ENCODE results near the gene SPEF1. TPM values are rescaled to one million over a fixed set of nuclear protein-coding genes. Genes with fewer than 3 reads are reported as not detected.

The SPEF1 gene
- total and polyA plus RNA-seq, 2 of the 13 experiments (the other 11 are each of a cell fraction or from before 2014, with no cell fraction given): 0.11 to 0.27 TPM

GRCh38 chr20:3767110-3767426, 14.2 kb downstream of the SPEF1 start (continued):
- TF ChIP-seq ZBTB39 (CRISPR knock-in tag; IDR thresholded peaks at IDR 0.05): 0 out of 2 replicates have a peak, but pooled peaks have one; percentile 8
- no peak for TF ChIP-seq ZNF280B (CRISPR knock-in tag; IDR thresholded peaks at IDR 0.05; ENCODE audit: borderline replicate concordance)
- peak; percentile 34; the same call in 1 of the 2 replicates for TF ChIP-seq SMYD3 (CRISPR knock-in tag; IDR thresholded peaks at IDR 0.05)
- TF ChIP-seq TFDP2 (CRISPR knock-in tag; IDR thresholded peaks at IDR 0.05): no peak
- no peak for TF ChIP-seq PLRG1 (conservative IDR thresholded peaks at IDR 0.05)
- TF ChIP-seq ZFX (CRISPR knock-in tag; IDR thresholded peaks at IDR 0.05; ENCODE audit: low read depth): no peak
- TF ChIP-seq GATA4 (IDR thresholded peaks at IDR 0.05; ENCODE audit: borderline replicate concordance, low read depth): no peak
- TF ChIP-seq ZNF160 (CRISPR knock-in tag; IDR thresholded peaks at IDR 0.05): no peak
- TF ChIP-seq ELF1 (CRISPR knock-in tag; IDR thresholded peaks at IDR 0.05): no peak
- TF ChIP-seq PRMT3 (CRISPR knock-in tag; IDR thresholded peaks at IDR 0.05; ENCODE audit: borderline replicate concordance, low read depth): 0 out of 2 replicates have a peak, but pooled peaks have one; percentile 37
- TF ChIP-seq ZNF446 (CRISPR knock-in tag; IDR thresholded peaks at IDR 0.05): peak; percentile 93; the same call in 1 of the 2 replicates
- no peak for TF ChIP-seq ZFP82 (CRISPR knock-in tag; IDR thresholded peaks at IDR 0.05; ENCODE audit: borderline replicate concordance)
- TF ChIP-seq ZNF136 (CRISPR knock-in tag; IDR thresholded peaks at IDR 0.05; ENCODE audit: low read depth): no peak; the same call in 1 of the 2 replicates
- TF ChIP-seq YEATS2 (CRISPR knock-in tag; IDR thresholded peaks at IDR 0.05; ENCODE audit: borderline replicate concordance): no peak
- no peak for TF ChIP-seq GATAD2A (CRISPR knock-in tag; IDR thresholded peaks at IDR 0.05)
- TF ChIP-seq NR2F1 (CRISPR knock-in tag; IDR thresholded peaks at IDR 0.05): no peak
- peak; percentile 65; the same call in 1 of the 2 replicates for TF ChIP-seq SNAPC2 (CRISPR knock-in tag; IDR thresholded peaks at IDR 0.05)
- TF ChIP-seq BCL3 (CRISPR knock-in tag; IDR thresholded peaks at IDR 0.05): no peak; the same call in 1 of the 2 replicates
- TF ChIP-seq ATF7 (IDR thresholded peaks at IDR 0.05): no peak
- no peak for TF ChIP-seq ATF7 (CRISPR knock-in tag; IDR thresholded peaks at IDR 0.05)
- no peak for TF ChIP-seq PCBP2 (optimal IDR thresholded peaks at IDR 0.05; ENCODE audit: low read depth, low read length, poor library complexity, severe bottlenecking)
- TF ChIP-seq SCMH1 (CRISPR knock-in tag; IDR thresholded peaks at IDR 0.05; ENCODE audit: borderline replicate concordance): no peak
- 0 out of 2 replicates have a peak, but pooled peaks have one; percentile 32 for TF ChIP-seq ZNF451 (CRISPR knock-in tag; IDR thresholded peaks at IDR 0.05)
